ENCODE measurements around the gene FAP. TPM values are rescaled to one million over a fixed set of nuclear protein-coding genes. Genes with fewer than 3 reads are reported as not detected.

Gene FAP
- total RNA-seq, 1 experiment from 2014 or later, result not detected

DNA sequence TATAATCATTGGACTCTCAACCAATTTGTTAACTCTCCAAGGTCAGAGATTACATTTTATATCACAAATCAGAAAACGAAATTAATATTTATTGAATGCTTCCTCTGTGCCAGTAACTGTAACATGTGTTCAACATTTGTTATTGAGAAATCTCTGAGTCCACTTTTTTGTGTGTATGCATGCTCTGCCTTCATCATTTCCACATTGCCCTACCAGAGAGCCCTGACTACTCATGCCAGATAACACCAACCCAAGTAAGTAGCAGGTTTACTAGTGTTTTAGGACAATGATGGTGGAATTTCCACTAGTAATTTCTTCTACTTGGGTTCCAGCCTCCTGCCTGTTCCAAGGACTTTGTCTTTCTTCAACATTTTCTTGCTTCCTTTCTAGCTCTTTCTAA is 14.2 kb upstream of the FAP start:
- no peaks in the 10 kb centered on the region for H3K79me2 ChIP-seq (ENCODE audit: low read depth)
- H3K27me3 ChIP-seq (ENCODE audit: insufficient read depth, low read depth), result no peaks in the 10 kb centered on the region
- intact Hi-C loops (cut with micrococcal nuclease; ENCODE audit: unreplicated experiment), result no loop called here
- no peaks in the 10 kb centered on the region for H4K20me1 ChIP-seq (ENCODE audit: insufficient read depth)
- H3K4me1 ChIP-seq (replicated peaks; ENCODE audit: insufficient read depth), result no peaks in the 10 kb centered on the region; the same call in 1 of the 2 replicates
- no TSS peak for BruUV-seq (replicated peaks)
- ChIA-PET POLR2A (ENCODE audit: unreplicated experiment) (no interaction called here), CTCF (no interaction called here)
- no peaks in the 10 kb centered on the region for H3K9me3 ChIP-seq (ENCODE audit: insufficient read depth, low read depth)
- no peak overlapping the region for H2AFZ ChIP-seq
- no peak for DNase-seq
- H3K9me2 ChIP-seq (ENCODE audit: insufficient read depth), result no peaks in the 10 kb centered on the region
- TF ChIP-seq EZH2 (IDR thresholded peaks at IDR 0.05; ENCODE audit: low read depth), result no peak
- TF ChIP-seq, protein P1, sequence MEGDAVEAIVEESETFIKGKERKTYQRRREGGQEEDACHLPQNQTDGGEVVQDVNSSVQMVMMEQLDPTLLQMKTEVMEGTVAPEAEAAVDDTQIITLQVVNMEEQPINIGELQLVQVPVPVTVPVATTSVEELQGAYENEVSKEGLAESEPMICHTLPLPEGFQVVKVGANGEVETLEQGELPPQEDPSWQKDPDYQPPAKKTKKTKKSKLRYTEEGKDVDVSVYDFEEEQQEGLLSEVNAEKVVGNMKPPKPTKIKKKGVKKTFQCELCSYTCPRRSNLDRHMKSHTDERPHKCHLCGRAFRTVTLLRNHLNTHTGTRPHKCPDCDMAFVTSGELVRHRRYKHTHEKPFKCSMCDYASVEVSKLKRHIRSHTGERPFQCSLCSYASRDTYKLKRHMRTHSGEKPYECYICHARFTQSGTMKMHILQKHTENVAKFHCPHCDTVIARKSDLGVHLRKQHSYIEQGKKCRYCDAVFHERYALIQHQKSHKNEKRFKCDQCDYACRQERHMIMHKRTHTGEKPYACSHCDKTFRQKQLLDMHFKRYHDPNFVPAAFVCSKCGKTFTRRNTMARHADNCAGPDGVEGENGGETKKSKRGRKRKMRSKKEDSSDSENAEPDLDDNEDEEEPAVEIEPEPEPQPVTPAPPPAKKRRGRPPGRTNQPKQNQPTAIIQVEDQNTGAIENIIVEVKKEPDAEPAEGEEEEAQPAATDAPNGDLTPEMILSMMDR (conservative IDR thresholded peaks at IDR 0.05), result no peak
- no peak overlapping the region for H3K4me3 ChIP-seq
- no peaks in the 10 kb centered on the region for H3K36me3 ChIP-seq (ENCODE audit: low read depth)
- no peak overlapping the region for H3K27ac ChIP-seq
- H3F3A ChIP-seq (ENCODE audit: insufficient read depth, low read depth), result no peaks in the 10 kb centered on the region
- no peak overlapping the region for H3K4me2 ChIP-seq

DNA sequence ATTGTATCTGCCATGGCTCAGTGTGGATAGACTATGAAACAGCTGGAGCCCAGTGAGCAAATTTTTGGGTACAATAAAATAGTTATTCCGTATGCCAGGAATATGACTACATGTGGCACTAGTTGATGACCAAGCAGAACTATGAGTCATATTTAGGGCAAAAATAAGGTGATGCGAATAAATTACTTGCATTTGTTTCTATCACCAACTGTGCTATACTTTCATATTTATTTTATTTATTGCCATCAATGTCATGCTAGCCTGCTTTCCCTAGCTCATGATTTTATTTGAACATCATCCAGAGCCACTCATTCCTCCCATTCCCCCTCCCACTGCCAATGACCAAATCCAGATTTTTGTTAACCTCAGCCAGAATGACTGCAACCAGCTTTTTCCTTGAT is 13.3 kb upstream of the FAP start:
- Histone ChIP-seq H3K4me2 (no peak overlapping the region), H3K9me2 (ENCODE audit: insufficient read depth) (no peaks in the 10 kb centered on the region), H3K27me3 (ENCODE audit: insufficient read depth, low read depth) (no peaks in the 10 kb centered on the region), H3K27ac (no peak overlapping the region), H4K20me1 (ENCODE audit: insufficient read depth) (no peaks in the 10 kb centered on the region), H3K36me3 (ENCODE audit: low read depth) (no peaks in the 10 kb centered on the region), H3K4me1 (replicated peaks; ENCODE audit: insufficient read depth) (no peaks in the 10 kb centered on the region; the same call in 1 of the 2 replicates), H3K9me3 (ENCODE audit: insufficient read depth, low read depth) (no peaks in the 10 kb centered on the region), H3F3A (ENCODE audit: insufficient read depth, low read depth) (no peaks in the 10 kb centered on the region), H2AFZ (no peak overlapping the region), H3K79me2 (ENCODE audit: low read depth) (no peaks in the 10 kb centered on the region), H3K4me3 (no peak overlapping the region)
- intact Hi-C loops (cut with micrococcal nuclease; ENCODE audit: unreplicated experiment), result no loop called here
- no peak for DNase-seq
- ChIA-PET POLR2A (ENCODE audit: unreplicated experiment) (no interaction called here), CTCF (no interaction called here)
- BruUV-seq (replicated peaks), result no TSS peak
- TF ChIP-seq, protein P1 (conservative IDR thresholded peaks at IDR 0.05), result no peak
- TF ChIP-seq EZH2 (IDR thresholded peaks at IDR 0.05; ENCODE audit: low read depth), result no peak

DNA sequence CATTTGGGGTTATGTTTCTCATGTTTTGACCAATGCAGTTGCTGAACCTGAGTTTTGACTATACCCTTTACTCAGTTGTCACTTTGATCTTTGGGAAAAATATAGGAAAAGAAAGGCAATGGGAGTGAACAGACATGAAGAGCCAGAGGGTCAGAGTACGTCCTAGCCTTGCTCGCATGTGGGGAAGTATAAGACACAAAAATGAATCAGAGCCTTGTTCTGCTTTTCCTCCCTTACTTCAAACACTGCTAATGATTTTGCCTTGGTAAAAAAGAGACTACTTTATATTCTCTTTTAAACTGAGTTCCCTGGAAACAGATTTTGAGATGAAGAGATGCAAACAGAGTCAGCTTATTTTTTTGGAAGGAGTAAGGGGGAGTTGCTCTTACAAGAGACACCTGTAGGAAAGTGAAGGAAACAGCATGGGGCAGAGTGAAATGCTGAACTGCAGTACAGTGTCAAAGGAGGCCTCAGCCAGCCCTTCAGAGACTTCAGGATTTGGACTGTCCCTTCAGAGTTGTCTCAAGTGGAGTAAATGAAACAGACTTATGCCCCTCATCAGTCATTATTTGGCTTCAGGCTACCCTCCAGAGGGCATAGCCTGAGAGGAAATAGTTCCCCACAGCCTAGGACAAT is 11.1 kb upstream of the FAP start:
- H3K4me3 ChIP-seq, result no peak overlapping the region
- no peak overlapping the region for H2AFZ ChIP-seq
- no peaks in the 10 kb centered on the region for H3K9me3 ChIP-seq (ENCODE audit: insufficient read depth, low read depth)
- H3K79me2 ChIP-seq (ENCODE audit: low read depth), result no peaks in the 10 kb centered on the region
- no peaks in the 10 kb centered on the region for H3K4me1 ChIP-seq (replicated peaks; ENCODE audit: insufficient read depth)
- no peak overlapping the region for H3K4me2 ChIP-seq
- DNase-seq, result no peak
- POLR2A ChIA-PET (ENCODE audit: unreplicated experiment), result no interaction called here
- no peaks in the 10 kb centered on the region for H4K20me1 ChIP-seq (ENCODE audit: insufficient read depth)
- H3K27ac ChIP-seq, result no peak overlapping the region
- no peaks in the 10 kb centered on the region for H3F3A ChIP-seq (ENCODE audit: insufficient read depth, low read depth)
- intact Hi-C loops (cut with micrococcal nuclease; ENCODE audit: unreplicated experiment), result no loop called here
- no peaks in the 10 kb centered on the region for H3K9me2 ChIP-seq (ENCODE audit: insufficient read depth)
- TF ChIP-seq, protein P1 (conservative IDR thresholded peaks at IDR 0.05), result no peak
- no peak for TF ChIP-seq EZH2 (IDR thresholded peaks at IDR 0.05; ENCODE audit: low read depth)
- CTCF ChIA-PET, result no interaction called here
- no peaks in the 10 kb centered on the region for H3K27me3 ChIP-seq (ENCODE audit: insufficient read depth, low read depth)
- no TSS peak for BruUV-seq (replicated peaks)
- no peaks in the 10 kb centered on the region for H3K36me3 ChIP-seq (ENCODE audit: low read depth)

Data from PC-9 (cell line).